K562 (cell line): Measurements from ENCODE around the gene RNF112. TPM values are rescaled to one million over a fixed set of nuclear protein-coding genes. Genes with fewer than 3 reads are reported as not detected.

Source experiments
- ADNP ChIP-seq: fragments of 200-800 bp; sonication (Bioruptor generic); IDR thresholded peaks from 2 replicates; pipeline ENCODE4 v1.6.1; 2016; ENCODE audit warnings: missing genetic modification characterization, missing compliant biosample characterization
- CBFA2T2 ChIP-seq: fragments of 450-650 bp; conservative IDR thresholded peaks from 2 replicates; pipeline ENCODE4 v1.6.1; 2017; ENCODE audit warnings: mild to moderate bottlenecking
- HDAC8 ChIP-seq: fragments of 450-650 bp; IDR thresholded peaks from 2 replicates; pipeline ENCODE4 v1.6.1; 2016; ENCODE audit warnings: mild to moderate bottlenecking, missing genetic modification characterization, moderate library complexity, missing compliant biosample characterization
- POLR2H ChIP-seq: IDR thresholded peaks from 2 replicates; pipeline ENCODE4 v1.6.1; 2016; ENCODE audit warnings: missing genetic modification characterization, low read depth, mild to moderate bottlenecking, control low read depth, missing compliant biosample characterization, moderate library complexity
- STAT5B ChIP-seq: fragments of 250-450 bp; sonication (Bioruptor Pico); IDR thresholded peaks from 2 replicates; pipeline ENCODE4 v1.8.0; 2021; ENCODE audit warnings: mild to moderate bottlenecking, inconsistent platforms
- XRCC4 ChIP-seq: IDR thresholded peaks from one replicate; pipeline ENCODE4 v1.6.1; 2011; ENCODE audit not compliant: insufficient read depth, insufficient read length; ENCODE audit errors: extremely low read depth
- ZNF354B ChIP-seq: fragments of 250-450 bp; sonication (Bioruptor Pico); IDR thresholded peaks from 2 replicates; pipeline ENCODE4 v1.4.0; 2020
- ZNF395 ChIP-seq: fragments of 200-800 bp; sonication (Bioruptor generic); IDR thresholded peaks from 2 replicates; pipeline ENCODE4 v1.6.1; 2017; ENCODE audit warnings: missing genetic modification characterization, missing compliant biosample characterization
- ZNF76 ChIP-seq: fragments of 250-450 bp; sonication (Bioruptor Pico); IDR thresholded peaks from 2 replicates; pipeline ENCODE4 v1.4.0; 2020; ENCODE audit warnings: mild to moderate bottlenecking, moderate library complexity, borderline replicate concordance
- polyA plus RNA-seq, 8 experiments: library from polyadenylated mRNA; depleted of rRNA in 4 of 8; stranded (reverse) in 5 of 8; unstranded in 3 of 8; fragments of >200 nt; fragmentation: Nextera tagmentation in 2 of 8; fragmentation: Illumina TruSeq in 1 of 8; extraction: Ambion mirVana in 2 of 8; extraction: Trizol in 1 of 8; gene quantifications; 2 replicates each; pipeline versions ENCODE4 v1.2.1 to v1.2.3, GENCODE V29; 2011 to 2014; ENCODE audit warnings: inconsistent platforms in 1 of 8, missing spikeins in 1 of 8
- total RNA-seq, 7 experiments: library from RNA; depleted of rRNA in 6 of 7; stranded (reverse); fragments of >200 nt in 6 of 7; fragmentation: Illumina TruSeq in 2 of 7; extraction: Trizol in 2 of 7; gene quantifications; 2 replicates each; pipeline versions ENCODE4 v1.2.1 to v1.2.3, GENCODE V29; 2011 to 2021; ENCODE audit warnings: low replicate concordance in 1 of 7
- TF ChIP-seq, protein P1 (sequence below): fragments of 250-450 bp; sonication (Bioruptor Pico); IDR thresholded peaks from 2 replicates; pipeline ENCODE4 v1.5.0; 2020; ENCODE audit warnings: mild to moderate bottlenecking, borderline replicate concordance
- TF ChIP-seq, protein P2 (sequence below): fragments of 250-450 bp; sonication (Bioruptor Pico); IDR thresholded peaks from 2 replicates; pipeline ENCODE4 v1.5.0; 2021
- TF ChIP-seq, protein P3 (sequence below): fragments of 250-450 bp; sonication (Bioruptor Pico); IDR thresholded peaks from 2 replicates; pipeline ENCODE4 v1.8.0; 2022; ENCODE audit warnings: inconsistent platforms, mild to moderate bottlenecking, moderate library complexity, borderline replicate concordance

Gene RNF112
- total and polyA plus RNA-seq, 9 of the 15 experiments (the other 6 are each of a cell fraction or from before 2014, with no cell fraction given) = 0.05 TPM; not detected in 8

DNA sequence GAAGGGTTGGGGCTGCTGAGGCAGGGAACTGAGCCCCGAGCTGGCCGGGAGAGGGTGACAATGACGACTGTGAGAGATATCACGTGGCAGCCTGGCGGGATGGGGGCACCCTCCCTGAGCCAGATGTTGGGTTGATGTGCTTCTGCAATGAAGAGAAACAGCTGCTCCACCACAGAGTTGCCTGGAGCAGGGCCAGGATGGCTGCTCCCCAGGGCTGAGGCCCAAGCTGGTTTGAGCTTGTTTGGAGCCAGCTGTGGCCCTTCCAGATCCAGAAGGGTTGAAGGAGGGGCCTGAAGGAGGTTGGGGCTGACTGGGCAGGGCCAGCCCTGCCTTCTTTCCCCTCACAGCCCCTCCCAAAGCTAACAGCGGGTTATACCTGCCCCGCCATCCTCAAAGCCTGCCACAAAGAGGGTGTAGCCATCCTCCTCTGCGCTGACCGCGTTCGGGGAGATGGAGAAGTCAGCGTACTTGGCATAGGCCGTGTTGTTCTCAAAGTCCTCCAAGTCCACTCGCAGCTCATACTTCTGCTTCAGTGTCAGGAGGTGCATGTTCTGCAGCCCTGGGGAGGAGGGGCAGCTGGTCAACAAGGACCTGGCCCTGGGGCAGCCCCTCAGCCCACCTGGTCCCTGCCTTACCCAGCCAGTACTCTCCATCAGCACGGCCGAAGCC, 26.2 kb upstream of the RNF112 start (continued):
- TF ChIP-seq HDAC8 (no peak), ADNP (tag) (no peak), POLR2H (tag) (no peak), ZNF395 (0 out of 2 replicates have a peak, but pooled peaks have one; percentile 25), ZNF354B (CRISPR knock-in tag) (no peak), XRCC4 (no peak), CBFA2T2 (0 out of 2 replicates have a peak, but pooled peaks have one; percentile 14), STAT5B (CRISPR knock-in tag) (no peak), ZNF76 (CRISPR knock-in tag) (no peak)
- TF ChIP-seq, protein P1, sequence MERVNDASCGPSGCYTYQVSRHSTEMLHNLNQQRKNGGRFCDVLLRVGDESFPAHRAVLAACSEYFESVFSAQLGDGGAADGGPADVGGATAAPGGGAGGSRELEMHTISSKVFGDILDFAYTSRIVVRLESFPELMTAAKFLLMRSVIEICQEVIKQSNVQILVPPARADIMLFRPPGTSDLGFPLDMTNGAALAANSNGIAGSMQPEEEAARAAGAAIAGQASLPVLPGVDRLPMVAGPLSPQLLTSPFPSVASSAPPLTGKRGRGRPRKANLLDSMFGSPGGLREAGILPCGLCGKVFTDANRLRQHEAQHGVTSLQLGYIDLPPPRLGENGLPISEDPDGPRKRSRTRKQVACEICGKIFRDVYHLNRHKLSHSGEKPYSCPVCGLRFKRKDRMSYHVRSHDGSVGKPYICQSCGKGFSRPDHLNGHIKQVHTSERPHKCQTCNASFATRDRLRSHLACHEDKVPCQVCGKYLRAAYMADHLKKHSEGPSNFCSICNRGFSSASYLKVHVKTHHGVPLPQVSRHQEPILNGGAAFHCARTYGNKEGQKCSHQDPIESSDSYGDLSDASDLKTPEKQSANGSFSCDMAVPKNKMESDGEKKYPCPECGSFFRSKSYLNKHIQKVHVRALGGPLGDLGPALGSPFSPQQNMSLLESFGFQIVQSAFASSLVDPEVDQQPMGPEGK (CRISPR knock-in tag) = no peak
- TF ChIP-seq, protein P2, sequence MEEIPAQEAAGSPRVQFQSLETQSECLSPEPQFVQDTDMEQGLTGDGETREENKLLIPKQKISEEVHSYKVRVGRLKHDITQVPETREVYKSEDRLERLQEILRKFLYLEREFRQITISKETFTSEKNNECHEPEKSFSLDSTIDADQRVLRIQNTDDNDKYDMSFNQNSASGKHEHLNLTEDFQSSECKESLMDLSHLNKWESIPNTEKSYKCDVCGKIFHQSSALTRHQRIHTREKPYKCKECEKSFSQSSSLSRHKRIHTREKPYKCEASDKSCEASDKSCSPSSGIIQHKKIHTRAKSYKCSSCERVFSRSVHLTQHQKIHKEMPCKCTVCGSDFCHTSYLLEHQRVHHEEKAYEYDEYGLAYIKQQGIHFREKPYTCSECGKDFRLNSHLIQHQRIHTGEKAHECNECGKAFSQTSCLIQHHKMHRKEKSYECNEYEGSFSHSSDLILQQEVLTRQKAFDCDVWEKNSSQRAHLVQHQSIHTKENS (CRISPR knock-in tag) = no peak
- TF ChIP-seq, protein P3, sequence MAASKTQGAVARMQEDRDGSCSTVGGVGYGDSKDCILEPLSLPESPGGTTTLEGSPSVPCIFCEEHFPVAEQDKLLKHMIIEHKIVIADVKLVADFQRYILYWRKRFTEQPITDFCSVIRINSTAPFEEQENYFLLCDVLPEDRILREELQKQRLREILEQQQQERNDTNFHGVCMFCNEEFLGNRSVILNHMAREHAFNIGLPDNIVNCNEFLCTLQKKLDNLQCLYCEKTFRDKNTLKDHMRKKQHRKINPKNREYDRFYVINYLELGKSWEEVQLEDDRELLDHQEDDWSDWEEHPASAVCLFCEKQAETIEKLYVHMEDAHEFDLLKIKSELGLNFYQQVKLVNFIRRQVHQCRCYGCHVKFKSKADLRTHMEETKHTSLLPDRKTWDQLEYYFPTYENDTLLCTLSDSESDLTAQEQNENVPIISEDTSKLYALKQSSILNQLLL (CRISPR knock-in tag) = no peak
